K562 (cell line): Measurements from ENCODE around the gene NRXN3.

Experiments used
- RAD21 ChIP-seq, 2 experiments: fragments of 250-450 bp in 1 of 2; fragments of 450-650 bp in 1 of 2; sonication (Bioruptor Pico) in 1 of 2; formaldehyde crosslinking in 1 of 2; IDR thresholded peaks in 1 of 2; conservative IDR thresholded peaks in 1 of 2; 2 replicates each; pipeline versions ENCODE4 v1.4.0 to v1.8.0; 2020 to 2022; ENCODE audit warnings: mild to moderate bottlenecking in 2 of 2, moderate library complexity in 1 of 2
- TF ChIP-seq, protein P1 (sequence below): sonication (generic); formaldehyde crosslinking; IDR thresholded peaks from 2 replicates; pipeline ENCODE4 v1.8.1; 2023; ENCODE audit warnings: mild to moderate bottlenecking, missing genetic modification reagents, moderate library complexity

DNA sequence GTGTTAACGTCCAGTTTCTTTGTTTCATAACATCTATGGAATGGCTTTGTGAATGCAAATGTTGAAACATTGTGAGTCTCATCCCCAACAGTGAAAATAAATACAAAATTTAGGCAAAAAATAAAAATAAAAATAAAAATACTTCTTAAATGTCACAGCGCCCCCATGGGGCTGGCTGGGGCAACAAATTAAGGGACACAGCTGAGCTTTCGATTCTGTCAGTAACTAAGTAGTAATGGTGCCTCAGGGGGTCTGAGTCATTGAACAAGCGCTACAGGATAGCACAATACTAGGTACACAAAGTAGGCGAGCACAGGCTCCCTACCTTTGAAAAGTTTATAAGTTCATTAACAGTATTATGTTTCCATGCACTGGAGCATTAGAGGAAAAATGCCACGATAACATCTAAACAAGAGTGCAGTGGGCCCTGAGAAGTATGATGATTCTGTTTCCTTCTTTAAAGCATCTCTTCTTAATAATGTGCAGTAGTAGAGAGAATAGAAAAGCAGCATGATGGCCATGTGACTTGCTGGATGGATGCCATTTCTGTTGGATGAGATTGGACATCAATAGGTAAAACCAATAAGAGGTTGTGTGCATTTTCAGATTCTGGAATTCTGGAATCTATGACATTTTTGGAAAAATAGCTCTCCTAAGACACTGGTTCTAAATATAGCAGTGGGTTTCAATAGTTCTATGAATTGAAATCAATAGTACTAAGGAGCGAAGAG is 1374.0 kb downstream of the NRXN3 start:
- TF ChIP-seq, protein P1, sequence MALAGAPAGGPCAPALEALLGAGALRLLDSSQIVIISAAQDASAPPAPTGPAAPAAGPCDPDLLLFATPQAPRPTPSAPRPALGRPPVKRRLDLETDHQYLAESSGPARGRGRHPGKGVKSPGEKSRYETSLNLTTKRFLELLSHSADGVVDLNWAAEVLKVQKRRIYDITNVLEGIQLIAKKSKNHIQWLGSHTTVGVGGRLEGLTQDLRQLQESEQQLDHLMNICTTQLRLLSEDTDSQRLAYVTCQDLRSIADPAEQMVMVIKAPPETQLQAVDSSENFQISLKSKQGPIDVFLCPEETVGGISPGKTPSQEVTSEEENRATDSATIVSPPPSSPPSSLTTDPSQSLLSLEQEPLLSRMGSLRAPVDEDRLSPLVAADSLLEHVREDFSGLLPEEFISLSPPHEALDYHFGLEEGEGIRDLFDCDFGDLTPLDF (CRISPR knock-in tag), result no peak
- TF ChIP-seq RAD21 (CRISPR knock-in tag; conservative IDR thresholded peaks at IDR 0.05 in 1 of 2, IDR thresholded peaks at IDR 0.05 in 1 of 2), result no peak
